ENCODE results near the gene RNF169.

DNA sequence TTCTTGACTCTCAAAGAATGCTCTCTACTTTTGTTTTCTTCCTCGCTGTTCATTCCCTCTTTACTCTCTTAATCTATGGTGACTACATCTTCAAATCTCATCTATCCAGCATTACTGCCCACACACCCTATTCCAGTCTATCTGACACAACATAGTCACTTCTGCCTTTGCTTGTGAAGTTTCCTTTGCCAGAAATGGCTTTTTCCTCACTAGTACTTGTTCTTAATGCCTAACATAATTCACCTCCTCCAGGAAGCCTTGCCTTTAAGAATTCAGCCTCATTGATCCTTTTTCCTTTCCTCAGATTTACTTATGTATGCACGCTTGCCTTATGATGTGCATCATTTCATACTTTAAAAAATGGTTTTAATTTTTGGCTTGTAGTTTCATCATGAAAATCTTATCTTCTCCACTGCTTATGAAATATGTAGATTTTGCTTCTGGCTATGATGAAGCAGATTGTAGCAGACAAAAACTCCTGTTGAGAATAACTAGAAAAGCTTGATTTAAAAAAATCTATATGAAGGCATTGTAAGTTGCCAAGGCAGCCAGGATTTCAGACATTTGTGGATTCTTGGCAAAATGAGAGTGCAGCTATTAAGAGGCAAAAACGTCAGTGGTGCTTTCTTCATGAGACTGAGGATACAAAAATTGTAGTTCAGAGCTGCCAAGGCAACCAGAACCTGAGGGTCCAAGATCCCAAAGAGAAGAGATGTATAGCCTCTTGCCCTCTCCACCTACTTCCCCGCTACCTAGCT lies 31.8 kb downstream of the RNF169 start:
- TF ChIP-seq EZH2 (IDR thresholded peaks at IDR 0.05; ENCODE audit: low read depth, low read length, severe bottlenecking) (no peak), SRF (IDR thresholded peaks at IDR 0.05; ENCODE audit: low read depth, low read length) (no peak), SUZ12 (IDR thresholded peaks at IDR 0.05; ENCODE audit: low read length) (no peak), GABPA (IDR thresholded peaks at IDR 0.05; ENCODE audit: borderline replicate concordance, insufficient read depth, low read length) (no peak), FOSL1 (IDR thresholded peaks at IDR 0.05; ENCODE audit: insufficient read depth, low read depth, low read length) (no peak)

Measured in H1 (cell line).